OCI-LY1 (cell line): ENCODE data around the gene MACROD2.

ENCODE experiments used
- H2AFZ ChIP-seq: fragments of 200-600 bp; sonication (generic), shearing (Covaris generic); 2 replicates; pipeline ENCODE4 v1.6.0; 2014; ENCODE audit warnings: antibody characterized with exemption, mild to moderate bottlenecking, low read length
- H3F3A ChIP-seq: fragments of 200-600 bp; sonication (generic), shearing (Covaris generic); 2 replicates; pipeline ENCODE4 v1.6.0; 2014; ENCODE audit warnings: mild to moderate bottlenecking, antibody characterized with exemption, low read length, moderate library complexity; ENCODE audit not compliant: insufficient read depth
- H3K27ac ChIP-seq: fragments of 200-600 bp; sonication (generic); 2 replicates; pipeline ENCODE4 v1.5.1; 2014; ENCODE audit warnings: low read length, mixed run types, mild to moderate bottlenecking, low read depth; ENCODE audit not compliant: poor library complexity, severe bottlenecking
- H3K27me3 ChIP-seq: fragments of 200-600 bp; sonication (generic); 2 replicates; pipeline ENCODE4 v1.6.0; 2014; ENCODE audit warnings: antibody characterized with exemption, mild to moderate bottlenecking, low read length, moderate library complexity; ENCODE audit not compliant: insufficient read depth
- H3K36me3 ChIP-seq: fragments of 200-600 bp; sonication (generic); 2 replicates; pipeline ENCODE4 v1.6.1; 2014; ENCODE audit warnings: mild to moderate bottlenecking, antibody characterized with exemption, low read length, moderate library complexity, mixed read lengths; ENCODE audit not compliant: insufficient read depth
- H3K4me1 ChIP-seq: fragments of 200-600 bp; sonication (generic); 2 replicates; pipeline ENCODE4 v1.5.1; 2014; ENCODE audit warnings: mild to moderate bottlenecking, low read length, moderate library complexity; ENCODE audit not compliant: insufficient read depth, severe bottlenecking
- H3K4me2 ChIP-seq: fragments of 200-600 bp; sonication (generic), shearing (Covaris generic); 2 replicates; pipeline ENCODE4 v1.6.1; 2014; ENCODE audit warnings: low read length
- H3K4me3 ChIP-seq: fragments of 200-600 bp; sonication (generic); 2 replicates; pipeline ENCODE4 v1.5.1; 2014; ENCODE audit warnings: low read length, low read depth, mild to moderate bottlenecking, mixed read lengths; ENCODE audit not compliant: poor library complexity, severe bottlenecking
- H3K79me2 ChIP-seq: fragments of 200-600 bp; shearing (Covaris generic); 2 replicates; pipeline ENCODE4 v1.6.1; 2016; ENCODE audit warnings: mixed run types, low read length, mixed read lengths; ENCODE audit not compliant: insufficient read depth
- H3K9ac ChIP-seq: fragments of 200-600 bp; sonication (generic), shearing (Covaris generic); 2 replicates; pipeline ENCODE4 v1.6.1; 2014; ENCODE audit warnings: mild to moderate bottlenecking, low read length, mixed read lengths
- H3K9me2 ChIP-seq: fragments of 200-600 bp; sonication (generic), shearing (Covaris generic); 2 replicates; pipeline ENCODE4 v1.6.1; 2014; ENCODE audit warnings: low read depth, mild to moderate bottlenecking, low read length, mixed read lengths
- H3K9me3 ChIP-seq: fragments of 200-600 bp; shearing (Covaris generic); 2 replicates; pipeline ENCODE4 v1.6.1; 2014; ENCODE audit warnings: low read length, mixed read lengths
- H4K20me1 ChIP-seq: fragments of 200-600 bp; sonication (generic), shearing (Covaris generic); 2 replicates; pipeline ENCODE4 v1.6.0; 2016; ENCODE audit warnings: mild to moderate bottlenecking, low read length; ENCODE audit not compliant: insufficient read depth
- CTCF ChIP-seq: fragments of 200-600 bp; sonication (generic), shearing (Covaris generic); IDR thresholded peaks from 2 replicates; pipeline ENCODE4 v1.5.1; 2017; ENCODE audit warnings: mild to moderate bottlenecking, antibody characterized with exemption, low read length, moderate library complexity, mixed read lengths
- EZH2 ChIP-seq: fragments of 200-600 bp; sonication (generic), shearing (Covaris generic); IDR thresholded peaks from 2 replicates; pipeline ENCODE4 v1.8.0; 2017; ENCODE audit warnings: borderline replicate concordance, mixed run types, mild to moderate bottlenecking, antibody characterized with exemption, low read length, moderate library complexity, mixed read lengths

The MACROD2 gene

GRCh38 chr20:15406072-15406471 is 1410.8 kb downstream of the MACROD2 start:
- H4K20me1 ChIP-seq, result no peaks in the 10 kb centered on the region
- TF ChIP-seq EZH2 (no peak), CTCF (no peak)
- no peak overlapping the region for H3K4me2 ChIP-seq

GRCh38 chr20:15411781-15412180 is 1416.5 kb downstream of the MACROD2 start:
- Histone ChIP-seq H2AFZ (no peak overlapping the region), H4K20me1 (no peaks in the 10 kb centered on the region), H3K36me3 (no peaks in the 10 kb centered on the region), H3K9me3 (no peaks in the 10 kb centered on the region), H3K9me2 (no peaks in the 10 kb centered on the region), H3K4me3 (no peak overlapping the region), H3K27ac (no peak overlapping the region), H3K9ac (no peak overlapping the region), H3K27me3 (no peaks in the 10 kb centered on the region), H3K4me2 (no peak overlapping the region), H3K4me1 (no peaks in the 10 kb centered on the region), H3K79me2 (no peaks in the 10 kb centered on the region), H3F3A (no peaks in the 10 kb centered on the region)
- TF ChIP-seq CTCF, result no peak
- no peak for TF ChIP-seq EZH2

More at GRCh38 chr20:15406072-15406471, 1410.8 kb downstream of the MACROD2 start:
- H3K9ac ChIP-seq, result no peak overlapping the region
- H3K36me3 ChIP-seq, result no peaks in the 10 kb centered on the region
- no peaks in the 10 kb centered on the region for H3K9me2 ChIP-seq
- H3K27ac ChIP-seq, result no peak overlapping the region
- H3K4me1 ChIP-seq, result no peaks in the 10 kb centered on the region
- H3K9me3 ChIP-seq, result no peaks in the 10 kb centered on the region
- no peaks in the 10 kb centered on the region for H3K27me3 ChIP-seq
- H3K4me3 ChIP-seq, result no peak overlapping the region
- no peaks in the 10 kb centered on the region for H3F3A ChIP-seq
- H2AFZ ChIP-seq, result no peak overlapping the region
- H3K79me2 ChIP-seq, result no peaks in the 10 kb centered on the region

- no peak for TF ChIP-seq CTCF
- TF ChIP-seq EZH2, result no peak
- no peak overlapping the region for H3K9ac ChIP-seq
Observed at GRCh38 chr20:15415908-15416307, 1420.6 kb downstream of the MACROD2 start.

More at GRCh38 chr20:15415908-15416307, 1420.6 kb downstream of the MACROD2 start:
- no peaks in the 10 kb centered on the region for H3K4me1 ChIP-seq
- no peak overlapping the region for H3K4me2 ChIP-seq
- H4K20me1 ChIP-seq, result no peaks in the 10 kb centered on the region
- no peaks in the 10 kb centered on the region for H3K9me2 ChIP-seq
- no peak overlapping the region for H3K27ac ChIP-seq
- no peaks in the 10 kb centered on the region for H3K9me3 ChIP-seq
- H3K4me3 ChIP-seq, result no peak overlapping the region
- no peaks in the 10 kb centered on the region for H3K27me3 ChIP-seq
- no peaks in the 10 kb centered on the region for H3K79me2 ChIP-seq
- no peak overlapping the region for H2AFZ ChIP-seq
- H3K36me3 ChIP-seq, result no peaks in the 10 kb centered on the region
- no peaks in the 10 kb centered on the region for H3F3A ChIP-seq
